NCI-H510A treated with DMSO at 0.1 percent for 48 hours (cell line): ENCODE measurements around the gene E2F7.

Experiments used
- DNase-seq: peaks from one replicate; lab custom pipeline; 2025; lab: John Stamatoyannopoulos, UW

Gene E2F7

GRCh38 chr12:77016606-77017005 is 48.8 kb downstream of the E2F7 start:
- DNase-seq, result no peak

- DNase-seq, result no peak
Measured at GRCh38 chr12:77013091-77013490, 52.3 kb downstream of the E2F7 start.

GRCh38 chr12:77010691-77011548 is 54.4 kb downstream of the E2F7 start:
- DNase-seq, result peak; percentile 93

GRCh38 chr12:77007476-77007875 is 57.9 kb downstream of the E2F7 start:
- no peak for DNase-seq

- DNase-seq, result no peak
Measured at GRCh38 chr12:77005611-77006098, 59.7 kb downstream of the E2F7 start.

GRCh38 chr12:77003914-77004313 is 61.5 kb downstream of the E2F7 start:
- no peak for DNase-seq

GRCh38 chr12:77003246-77003645 is 62.1 kb downstream of the E2F7 start:
- no peak for DNase-seq

GRCh38 chr12:77002382-77002781 is 63.0 kb downstream of the E2F7 start:
- no peak for DNase-seq

GRCh38 chr12:77001276-77001675 is 64.1 kb downstream of the E2F7 start:
- peak; percentile 78 for DNase-seq

GRCh38 chr12:76998908-76999556 is 66.3 kb downstream of the E2F7 start:
- DNase-seq, result no peak

- no peak for DNase-seq
Measured at GRCh38 chr12:76998386-76998785, 67.0 kb downstream of the E2F7 start.

- DNase-seq, result no peak
Measured at GRCh38 chr12:76997011-76997780, 68.2 kb downstream of the E2F7 start.

- no peak for DNase-seq
Measured at GRCh38 chr12:76990716-76991115, 74.7 kb downstream of the E2F7 start.

GRCh38 chr12:76984566-76984965 is 80.8 kb downstream of the E2F7 start:
- no peak for DNase-seq

GRCh38 chr12:76983420-76983819 is 81.9 kb downstream of the E2F7 start:
- no peak for DNase-seq

GRCh38 chr12:76980196-76980595 is 85.2 kb downstream of the E2F7 start:
- no peak for DNase-seq

GRCh38 chr12:76976777-76977382 is 88.5 kb downstream of the E2F7 start:
- DNase-seq, result no peak
